GM12892 (cell line): ENCODE measurements around the gene FGFR2.

ENCODE experiments used
- DNase-seq: peaks from one replicate; pipeline ENCODE4 v3.0.0; 2011; ENCODE audit not compliant: insufficient read length
- FAIRE-seq: peaks from 2 replicates; lab custom pipeline; 2011; peaks lifted over from hg19 to GRCh38; lab: Jason Lieb, UNC
- POLR2A ChIP-seq: IDR thresholded peaks from 2 replicates; pipeline ENCODE4 v1.6.1; 2011; ENCODE audit warnings: low read depth, low read length, control low read depth
- POLR2AphosphoS5 ChIP-seq: IDR thresholded peaks from 2 replicates; pipeline ENCODE4 v1.6.1; 2011; ENCODE audit warnings: low read depth, low read length, control low read depth
- TAF1 ChIP-seq: IDR thresholded peaks from 2 replicates; pipeline ENCODE4 v1.6.1; 2011; ENCODE audit warnings: low read depth, mild to moderate bottlenecking, control low read depth, low read length, borderline replicate concordance

The FGFR2 gene

GRCh38 chr10:121595351-121595805 is 2.9 kb downstream of the FGFR2 start:
- FAIRE-seq (no peak), DNase-seq (no peak)
- TF ChIP-seq TAF1 (no peak), POLR2A (no peak), POLR2AphosphoS5 (no peak)

- DNase-seq (no peak), FAIRE-seq (no peak)
- TF ChIP-seq POLR2A (no peak), TAF1 (no peak), POLR2AphosphoS5 (no peak)
Measured at GRCh38 chr10:121594623-121595350, 3.5 kb downstream of the FGFR2 start.

DNA sequence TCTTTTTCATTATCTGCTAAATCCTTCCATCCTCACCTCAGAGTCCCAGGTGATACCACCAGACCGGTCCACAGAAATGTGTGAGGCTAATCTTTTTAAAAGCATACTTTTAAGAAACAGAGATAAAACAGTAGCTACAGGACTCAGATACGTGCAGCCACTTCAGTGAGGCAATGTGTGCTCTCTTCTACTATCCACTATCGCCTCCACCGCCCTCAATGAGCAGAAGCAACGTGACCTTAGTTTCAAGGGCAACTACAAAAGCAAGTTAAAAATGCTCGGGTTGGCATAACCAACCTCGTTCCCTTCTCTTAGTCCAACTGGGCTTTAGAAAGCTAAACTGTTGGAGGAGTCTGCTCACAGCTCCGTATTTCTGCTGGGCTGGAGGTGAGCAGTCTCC is 4.2 kb downstream of the FGFR2 start:
- no peak for DNase-seq
- FAIRE-seq: no peak
- TF ChIP-seq POLR2A: no peak
- TF ChIP-seq POLR2AphosphoS5: no peak
- no peak for TF ChIP-seq TAF1

GRCh38 chr10:121593281-121594075 is 4.8 kb downstream of the FGFR2 start:
- FAIRE-seq: no peak
- TF ChIP-seq TAF1 (no peak), POLR2A (no peak), POLR2AphosphoS5 (no peak)
- no peak for DNase-seq

DNA sequence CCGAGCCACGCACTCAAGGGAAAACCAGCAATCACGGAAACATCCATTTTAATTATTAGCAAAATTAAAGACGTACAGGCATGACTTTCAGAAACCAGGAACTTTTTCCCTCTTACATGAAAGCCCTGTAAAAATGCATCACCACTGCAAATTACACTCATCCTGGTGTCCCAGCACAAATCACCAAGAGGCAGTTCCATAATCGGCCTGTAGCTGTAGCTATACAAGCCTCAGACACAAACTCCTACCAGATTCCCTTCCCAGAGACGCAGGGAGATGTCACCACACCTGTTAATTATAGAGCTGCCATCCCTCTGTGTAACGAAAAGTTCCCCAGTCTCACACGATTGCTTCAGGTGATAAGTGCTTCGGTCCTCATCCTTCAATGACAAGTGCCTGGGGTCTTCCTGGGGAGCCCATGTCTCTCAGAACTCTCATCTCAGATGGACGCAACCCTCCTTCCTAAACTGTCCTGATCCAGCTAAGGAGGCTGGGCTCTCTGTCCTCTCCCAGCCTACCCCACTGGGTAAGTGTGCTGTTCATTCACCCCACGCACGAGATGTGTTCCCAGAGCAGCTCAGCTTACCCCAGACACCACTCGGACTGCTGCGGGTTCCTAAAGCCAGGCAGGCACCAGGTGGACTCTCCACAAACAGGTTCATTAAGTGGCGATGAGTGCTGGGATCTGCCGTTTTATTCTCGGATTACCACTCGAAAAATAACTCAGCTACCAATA is 5.9 kb downstream of the FGFR2 start:
- DNase-seq (no peak), FAIRE-seq (no peak)
- no peak for TF ChIP-seq POLR2AphosphoS5
- no peak for TF ChIP-seq TAF1
- no peak for TF ChIP-seq POLR2A

- no peak for TF ChIP-seq TAF1
- no peak for TF ChIP-seq POLR2A
- no peak for TF ChIP-seq POLR2AphosphoS5
- DNase-seq (no peak), FAIRE-seq (no peak)
Measured at GRCh38 chr10:121591186-121591585, 7.1 kb downstream of the FGFR2 start.

DNA sequence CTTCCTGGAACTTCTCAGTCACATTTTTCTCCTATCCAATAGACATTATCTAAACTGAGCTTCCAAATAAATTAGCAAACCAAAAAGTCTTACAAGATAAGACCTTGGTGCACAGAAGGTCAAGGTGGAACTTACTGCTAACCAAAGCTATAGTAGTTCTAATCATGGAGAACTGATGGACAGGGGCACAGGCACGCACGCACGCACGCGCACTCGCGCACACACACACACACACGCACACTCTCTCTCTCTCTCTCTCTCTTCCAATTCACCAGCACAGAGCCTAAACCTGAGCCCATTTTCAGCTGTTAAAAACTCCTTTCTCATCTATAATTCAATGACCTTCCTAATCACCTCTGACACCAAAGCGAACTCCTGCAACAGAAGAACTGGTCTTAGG is 7.5 kb downstream of the FGFR2 start:
- FAIRE-seq (no peak), DNase-seq (no peak)
- TF ChIP-seq POLR2A (no peak), POLR2AphosphoS5 (no peak), TAF1 (no peak)

GRCh38 chr10:121589553-121589952 is 8.7 kb downstream of the FGFR2 start:
- no peak for DNase-seq
- TF ChIP-seq POLR2A (no peak), POLR2AphosphoS5 (no peak), TAF1 (no peak)
- FAIRE-seq: no peak

DNA sequence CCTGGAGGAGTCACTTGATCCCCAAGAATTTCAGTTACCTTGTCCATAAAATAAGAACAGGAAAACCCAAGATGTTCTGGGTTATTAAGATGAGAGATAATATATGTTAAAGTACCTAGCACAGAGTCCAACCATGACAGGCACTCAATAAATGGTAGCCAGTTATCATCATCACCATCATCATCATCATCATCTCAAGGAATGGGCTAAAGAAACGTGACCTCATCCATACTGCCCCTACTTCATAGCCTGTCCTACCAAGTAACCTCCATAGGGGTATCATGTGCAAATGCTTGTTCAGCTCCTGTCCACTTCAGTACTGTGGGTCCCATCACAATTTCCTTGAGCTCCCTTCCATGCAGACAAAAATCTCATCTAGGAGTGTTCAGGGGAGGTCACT is 14.4 kb downstream of the FGFR2 start:
- no peak for FAIRE-seq
- TF ChIP-seq POLR2AphosphoS5: no peak
- no peak for TF ChIP-seq TAF1
- no peak for TF ChIP-seq POLR2A

DNA sequence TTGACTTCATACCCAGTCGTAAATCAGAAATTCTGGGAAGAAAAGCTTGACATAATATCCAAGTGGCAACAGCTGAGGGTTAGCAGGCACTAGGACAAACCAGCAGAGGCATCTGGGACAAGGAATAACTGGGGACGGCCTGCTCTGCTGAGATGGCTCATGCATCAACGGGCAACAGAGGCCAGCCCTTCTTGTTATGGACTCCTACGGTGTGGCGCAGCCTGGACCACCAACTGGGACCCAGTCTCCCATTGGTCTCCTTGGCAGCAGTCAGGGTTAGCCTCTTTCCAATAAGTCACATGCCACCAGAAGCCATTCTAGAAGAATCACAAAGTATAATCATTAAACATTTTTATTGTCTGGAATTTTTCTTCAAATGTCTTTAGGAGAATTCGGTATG is 15.0 kb downstream of the FGFR2 start:
- no peak for DNase-seq
- TF ChIP-seq POLR2A (no peak), POLR2AphosphoS5 (no peak), TAF1 (no peak)
- no peak for FAIRE-seq

More for the DNA sequence above, 14.4 kb downstream of the FGFR2 start:
- no peak for DNase-seq

DNA sequence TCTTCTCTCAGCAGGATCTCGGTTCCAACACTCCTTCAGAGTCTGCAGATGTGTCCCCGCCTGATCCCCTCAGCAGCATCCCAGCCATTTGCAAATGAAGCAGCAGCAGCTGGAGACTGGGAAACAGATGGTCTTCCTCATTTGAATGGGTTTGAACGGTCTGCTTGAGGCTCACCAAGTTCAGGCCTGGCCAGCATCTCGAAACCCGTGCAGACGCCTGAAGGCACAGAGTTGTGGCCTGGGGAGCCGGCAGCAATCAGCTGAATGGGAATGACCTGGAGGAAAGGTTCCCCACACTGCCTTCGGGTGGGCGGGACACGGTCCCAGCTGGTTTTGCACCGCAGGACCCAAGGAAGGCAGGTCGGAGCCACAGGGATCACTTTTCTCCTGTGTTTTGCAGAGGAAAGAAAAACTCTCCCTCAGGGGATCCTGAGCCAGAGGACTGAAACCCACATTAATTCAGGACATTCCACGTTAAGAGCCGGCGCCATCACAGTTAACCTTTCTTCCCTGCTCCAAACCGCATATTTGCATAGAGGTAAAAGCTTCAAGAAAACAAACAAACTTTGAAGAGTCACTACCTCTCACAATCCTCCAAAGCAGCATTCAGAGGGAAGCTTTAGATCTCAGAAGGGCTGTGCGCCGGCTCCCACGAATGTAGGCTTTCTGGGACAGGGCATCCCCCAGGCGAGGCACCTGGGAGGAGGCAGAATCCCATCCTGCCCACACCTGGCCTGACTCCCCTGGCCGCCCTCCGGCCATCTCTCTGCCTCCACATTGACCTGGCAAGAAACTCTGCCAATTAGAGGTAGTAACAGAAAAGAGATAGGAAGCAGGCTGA is 17.7 kb downstream of the FGFR2 start:
- FAIRE-seq (no peak), DNase-seq (no peak)
- TF ChIP-seq POLR2AphosphoS5: no peak
- TF ChIP-seq POLR2A: no peak
- no peak for TF ChIP-seq TAF1
